ENCODE measurements around the gene KIF4B. TPM values are rescaled to one million over a fixed set of nuclear protein-coding genes. Genes with fewer than 3 reads are reported as not detected.
"Not testable (repeated sequence)": the region's sequence is repeated elsewhere in the genome, so short reads cannot be mapped to it uniquely, and the experiment has no call there.

Gene KIF4B
- total RNA-seq, 4 donors from 2014 or later: 0.07 TPM; not detected in 3

GRCh38 chr5:154999865-155000264, 13.7 kb upstream of the KIF4B start:
- no peak for DNase-seq
- Histone ChIP-seq H3K4me1 (no peaks in the 10 kb centered on the region), H3K27ac (no peak overlapping the region), H3K4me3 (no peak overlapping the region), H3K9me3 (no peaks in the 10 kb centered on the region), H3K36me3 (no peaks in the 10 kb centered on the region), H3K27me3 (no peaks in the 10 kb centered on the region)
- no peak for TF ChIP-seq CTCF (IDR thresholded peaks at IDR 0.05)
- TF ChIP-seq POLR2A (IDR thresholded peaks at IDR 0.05): no peak
- intact Hi-C loops (cut with DNase I; ENCODE audit: low total_unique reads): no loop called here

- intact Hi-C loops (cut with DNase I; ENCODE audit: low total_unique reads): no loop called here
- no peak for DNase-seq
These were observed 12.0 kb upstream of the KIF4B start for GRCh38 chr5:155001523-155001922.

GRCh38 chr5:155002722-155003121, 10.8 kb upstream of the KIF4B start:
- H3K36me3 ChIP-seq; H3K4me3 ChIP-seq; H3K9me3 ChIP-seq; DNase-seq; H3K4me1 ChIP-seq; intact Hi-C loops (cut with DNase I; ENCODE audit: low total_unique reads); H3K27me3 ChIP-seq; H3K27ac ChIP-seq: not testable (repeated sequence)

More at GRCh38 chr5:155001523-155001922, 12.0 kb upstream of the KIF4B start:
- H3K27ac ChIP-seq: no peak overlapping the region
- H3K27me3 ChIP-seq: no peaks in the 10 kb centered on the region
- H3K9me3 ChIP-seq: no peaks in the 10 kb centered on the region
- H3K36me3 ChIP-seq: no peaks in the 10 kb centered on the region
- H3K4me3 ChIP-seq: no peak overlapping the region
- no peaks in the 10 kb centered on the region for H3K4me1 ChIP-seq
- TF ChIP-seq CTCF (IDR thresholded peaks at IDR 0.05): no peak
- no peak for TF ChIP-seq POLR2A (IDR thresholded peaks at IDR 0.05)

- DNase-seq: no peak
- no peaks in the 10 kb centered on the region for H3K36me3 ChIP-seq
- intact Hi-C loops (cut with DNase I; ENCODE audit: low total_unique reads): no loop called here
- no peaks in the 10 kb centered on the region for H3K27me3 ChIP-seq
- H3K4me1 ChIP-seq: no peaks in the 10 kb centered on the region
- no peak overlapping the region for H3K4me3 ChIP-seq
- TF ChIP-seq POLR2A (IDR thresholded peaks at IDR 0.05): no peak
- TF ChIP-seq CTCF (IDR thresholded peaks at IDR 0.05): peak in 2 of 4 experiments; percentile 16 to 27
- H3K9me3 ChIP-seq: no peaks in the 10 kb centered on the region
- no peak overlapping the region for H3K27ac ChIP-seq
These were observed 9.3 kb upstream of the KIF4B start for GRCh38 chr5:155004138-155004744.

GRCh38 chr5:155006265-155006664, 7.3 kb upstream of the KIF4B start:
- H3K4me1 ChIP-seq; H3K4me3 ChIP-seq; DNase-seq; H3K27me3 ChIP-seq; H3K27ac ChIP-seq; H3K36me3 ChIP-seq; H3K9me3 ChIP-seq; intact Hi-C loops (cut with DNase I; ENCODE audit: low total_unique reads): not testable (repeated sequence)

- H3K27me3 ChIP-seq: no peaks in the 10 kb centered on the region
- H3K4me3 ChIP-seq: no peak overlapping the region
These were observed 4.9 kb upstream of the KIF4B start for GRCh38 chr5:155008669-155009068.

More at GRCh38 chr5:155008669-155009068, 4.9 kb upstream of the KIF4B start:
- Histone ChIP-seq H3K9me3 (no peaks in the 10 kb centered on the region), H3K4me1 (no peaks in the 10 kb centered on the region), H3K27ac (no peak overlapping the region), H3K36me3 (no peaks in the 10 kb centered on the region)
- no peak for DNase-seq
- intact Hi-C loops (cut with DNase I; ENCODE audit: low total_unique reads): no loop called here
- no peak for TF ChIP-seq CTCF (IDR thresholded peaks at IDR 0.05)
- no peak for TF ChIP-seq POLR2A (IDR thresholded peaks at IDR 0.05)
